SK-N-MC (cell line): Measurements from ENCODE around the gene TAF6L.
"Not testable (repeated sequence)": the region's sequence is repeated elsewhere in the genome, so short reads cannot be mapped to it uniquely, and the experiment has no call there.

Experiments used
- DNase-seq: peaks from one replicate; pipeline ENCODE4 v3.0.0-alpha.2; 2011; ENCODE audit warnings: low read depth, low spot score
- H3K27ac ChIP-seq: fragments of 200-600 bp; sonication (generic); 2 replicates; pipeline ENCODE4 v1.5.1; 2016; ENCODE audit warnings: mixed run types
- H3K36me3 ChIP-seq: fragments of 200-600 bp; sonication (generic); 2 replicates; pipeline ENCODE4 v1.6.1; 2017; ENCODE audit warnings: antibody characterized with exemption, low read length, mixed read lengths; ENCODE audit not compliant: insufficient read depth
- H3K4me3 ChIP-seq: fragments of 200-600 bp; sonication (generic); 2 replicates; pipeline ENCODE4 v1.5.1; 2016
- H3K9ac ChIP-seq: fragments of 200-600 bp; sonication (generic); 2 replicates; pipeline ENCODE4 v1.8.0; 2017; ENCODE audit warnings: mixed run types, mixed read lengths; ENCODE audit not compliant: insufficient read length
- H3K9me3 ChIP-seq: fragments of 200-600 bp; sonication (generic); 2 replicates; pipeline ENCODE4 v1.6.1; 2017; ENCODE audit warnings: low read depth, mild to moderate bottlenecking, antibody characterized with exemption, low read length, moderate library complexity, mixed read lengths
- EZH2 ChIP-seq: fragments of 200-600 bp; sonication (generic); IDR thresholded peaks from one replicate; pipeline ENCODE4 v1.6.1; 2017; ENCODE audit warnings: antibody characterized with exemption
- FOXP2 ChIP-seq: optimal IDR thresholded peaks from 2 replicates; pipeline ENCODE3; 2011; ENCODE audit warnings: mild to moderate bottlenecking, moderate library complexity; ENCODE audit not compliant: insufficient read depth; ENCODE audit errors: extremely low read length, control extremely low read depth
- POLR2AphosphoS5 ChIP-seq: IDR thresholded peaks from 2 replicates; pipeline ENCODE4 v1.6.1; 2012; ENCODE audit warnings: mild to moderate bottlenecking, low read depth, low read length, borderline replicate concordance

TAF6L gene

GRCh38 chr11:62805076-62805892, 34.1 kb downstream of the TAF6L start, which contains the start of gene NXF1:
NXF1 (minus strand) TSS chr11:62805440; CDS start chr11:62805356, 84 bp downstream.
- peak within 1 kb of the TSS; percentile 86 for H3K4me3 ChIP-seq
- H3K9ac ChIP-seq = peak within 1 kb of the TSS; percentile 99
- peak within 1 kb of the TSS; percentile 55 for H3K27ac ChIP-seq
- H3K36me3 ChIP-seq = peaks cover 28% of the 10 kb centered on the region
- TF ChIP-seq EZH2 (no peak), POLR2AphosphoS5 (peak; percentile 100), FOXP2 (no peak)
- DNase-seq = peak; percentile 60
- H3K9me3 ChIP-seq = no peaks in the 10 kb centered on the region

GRCh38 chr11:62805961-62806441, 34.8 kb downstream of the TAF6L start:
- DNase-seq = no peak
- Histone ChIP-seq H3K4me3 (peak overlapping the region; percentile 86), H3K9me3 (no peaks in the 10 kb centered on the region), H3K27ac (peak overlapping the region; percentile 15), H3K36me3 (peaks cover 24% of the 10 kb centered on the region), H3K9ac (peak overlapping the region; percentile 79)
- TF ChIP-seq FOXP2 = no peak
- no peak for TF ChIP-seq EZH2
- no peak for TF ChIP-seq POLR2AphosphoS5

GRCh38 chr11:62806611-62807121, 35.5 kb downstream of the TAF6L start:
- Histone ChIP-seq H3K27ac (no peak overlapping the region), H3K36me3 (peaks cover 18% of the 10 kb centered on the region), H3K4me3 (no peak overlapping the region), H3K9me3 (no peaks in the 10 kb centered on the region), H3K9ac (no peak overlapping the region)
- DNase-seq = no peak
- TF ChIP-seq EZH2 (no peak), FOXP2 (no peak), POLR2AphosphoS5 (0 out of 2 replicates have a peak, but pooled peaks have one; percentile 20)

GRCh38 chr11:62810748-62811147, 39.6 kb downstream of the TAF6L start:
- Histone ChIP-seq H3K9me3 (no peaks in the 10 kb centered on the region), H3K27ac (no peak overlapping the region), H3K36me3 (no peaks in the 10 kb centered on the region), H3K9ac (no peak overlapping the region), H3K4me3 (no peak overlapping the region)
- TF ChIP-seq FOXP2 = no peak
- TF ChIP-seq EZH2 = no peak
- DNase-seq = no peak

GRCh38 chr11:62811659-62812058, 40.5 kb downstream of the TAF6L start:
- Histone ChIP-seq H3K27ac (no peak overlapping the region; the same call in 1 of the 2 replicates), H3K9ac (no peak overlapping the region), H3K4me3 (no peak overlapping the region), H3K36me3 (no peaks in the 10 kb centered on the region), H3K9me3 (no peaks in the 10 kb centered on the region)
- TF ChIP-seq FOXP2 (no peak), POLR2AphosphoS5 (no peak), EZH2 (no peak)
- no peak for DNase-seq

GRCh38 chr11:62816557-62816956, 45.4 kb downstream of the TAF6L start:
- Histone ChIP-seq H3K9me3 (no peaks in the 10 kb centered on the region), H3K27ac (no peak overlapping the region), H3K9ac (no peak overlapping the region), H3K36me3 (peaks cover 17% of the 10 kb centered on the region), H3K4me3 (no peak overlapping the region)
- DNase-seq = no peak
- no peak for TF ChIP-seq POLR2AphosphoS5
- no peak for TF ChIP-seq EZH2
- TF ChIP-seq FOXP2 = no peak

- peaks cover 19% of the 10 kb centered on the region for H3K36me3 ChIP-seq
- peak overlapping the region; percentile 15; the same call in 1 of the 2 replicates for H3K27ac ChIP-seq
- TF ChIP-seq FOXP2 = no peak
- no peak for TF ChIP-seq EZH2
- TF ChIP-seq POLR2AphosphoS5 = no peak
- no peaks in the 10 kb centered on the region for H3K9me3 ChIP-seq
- H3K9ac ChIP-seq = peak overlapping the region; percentile 55
- no peak overlapping the region for H3K4me3 ChIP-seq
- no peak for DNase-seq
These were observed 45.9 kb downstream of the TAF6L start for GRCh38 chr11:62817129-62817528.

GRCh38 chr11:62823677-62824076, 52.5 kb downstream of the TAF6L start:
- H3K36me3 ChIP-seq = peaks cover 57% of the 10 kb centered on the region; the same call in 1 of the 2 replicates
- TF ChIP-seq POLR2AphosphoS5 (no peak), FOXP2 (no peak), EZH2 (no peak)

GRCh38 chr11:62828130-62828529, 56.9 kb downstream of the TAF6L start:
- not testable (repeated sequence) for H3K4me3 ChIP-seq, H3K9ac ChIP-seq, DNase-seq, H3K27ac ChIP-seq, H3K9me3 ChIP-seq
- H3K36me3 ChIP-seq = peaks cover 34% of the 10 kb centered on the region; the same call in 1 of the 2 replicates

More at GRCh38 chr11:62823677-62824076, 52.5 kb downstream of the TAF6L start:
- DNase-seq = no peak
- H3K27ac ChIP-seq = no peak overlapping the region
- no peaks in the 10 kb centered on the region for H3K9me3 ChIP-seq
- no peak overlapping the region for H3K9ac ChIP-seq
- H3K4me3 ChIP-seq = no peak overlapping the region
